DOHH2 (cell line): ENCODE measurements around the gene PLCD1.

Experiments used
- H3F3A ChIP-seq: fragments of 200-600 bp; sonication (generic), shearing (Covaris generic); 2 replicates; pipeline ENCODE4 v1.6.0; 2016; ENCODE audit warnings: antibody characterized with exemption, mild to moderate bottlenecking; ENCODE audit not compliant: control insufficient read depth, insufficient read depth
- H3K27ac ChIP-seq: fragments of 200-600 bp; sonication (generic); 2 replicates; pipeline ENCODE4 v1.5.1; 2014; ENCODE audit warnings: low read depth, mild to moderate bottlenecking, low read length, moderate library complexity
- H3K27me3 ChIP-seq: fragments of 200-600 bp; sonication (generic); 2 replicates; pipeline ENCODE4 v1.6.1; 2014; ENCODE audit warnings: mild to moderate bottlenecking, low read length, mixed read lengths; ENCODE audit not compliant: control insufficient read depth
- H3K36me3 ChIP-seq: fragments of 200-600 bp; sonication (generic); 2 replicates; pipeline ENCODE4 v1.6.1; 2014; ENCODE audit warnings: mild to moderate bottlenecking, low read length, moderate library complexity, mixed read lengths; ENCODE audit not compliant: control insufficient read depth
- H3K4me1 ChIP-seq: fragments of 200-600 bp; sonication (generic); 2 replicates; pipeline ENCODE4 v1.6.1; 2014; ENCODE audit warnings: mild to moderate bottlenecking, low read length, mixed read lengths; ENCODE audit not compliant: control insufficient read depth
- H3K4me2 ChIP-seq: fragments of 200-600 bp; sonication (generic); 2 replicates; pipeline ENCODE4 v1.6.0; 2014; ENCODE audit warnings: mild to moderate bottlenecking, low read length, moderate library complexity
- H3K4me3 ChIP-seq: fragments of 200-600 bp; sonication (generic); 2 replicates; pipeline ENCODE4 v1.5.1; 2014; ENCODE audit warnings: mild to moderate bottlenecking, low read length, mixed read lengths
- H3K79me2 ChIP-seq: fragments of 200-600 bp; sonication (generic); 2 replicates; pipeline ENCODE4 v1.6.1; 2014; ENCODE audit warnings: mild to moderate bottlenecking, low read length, mixed read lengths; ENCODE audit not compliant: control insufficient read depth
- H3K9me2 ChIP-seq: fragments of 200-600 bp; sonication (generic); replicated peaks from 2 replicates; pipeline ENCODE4 v1.6.1; 2014; ENCODE audit warnings: mild to moderate bottlenecking, low read length, mixed read lengths; ENCODE audit not compliant: control insufficient read depth
- H3K9me3 ChIP-seq: fragments of 200-600 bp; sonication (generic); 2 replicates; pipeline ENCODE4 v1.6.1; 2014; ENCODE audit warnings: antibody characterized with exemption, low read length, mixed read lengths; ENCODE audit not compliant: control insufficient read depth, insufficient read depth
- H4K20me1 ChIP-seq: fragments of 200-600 bp; sonication (generic); 2 replicates; pipeline ENCODE4 v1.6.0; 2014; ENCODE audit warnings: low read depth, mild to moderate bottlenecking, antibody characterized with exemption, low read length, moderate library complexity; ENCODE audit not compliant: control insufficient read depth, insufficient read depth
- CTCF ChIP-seq: fragments of 200-600 bp; sonication (generic); IDR thresholded peaks from one replicate; pipeline ENCODE4 v1.5.1; 2014; ENCODE audit warnings: antibody characterized with exemption, mild to moderate bottlenecking, low read depth, low read length; ENCODE audit not compliant: poor library complexity, severe bottlenecking
- EZH2phosphoT487 ChIP-seq: fragments of 200-600 bp; sonication (generic); IDR thresholded peaks from 2 replicates; pipeline ENCODE4 v1.6.1; 2017; ENCODE audit warnings: borderline replicate concordance, mild to moderate bottlenecking, antibody characterized with exemption, low read length, moderate library complexity, mixed read lengths

The PLCD1 gene

GRCh38 chr3:37987315-37987697 is 42.1 kb downstream of the PLCD1 start:
- Histone ChIP-seq H3K79me2 (no peaks in the 10 kb centered on the region), H4K20me1 (no peaks in the 10 kb centered on the region), H3K4me2 (no peak overlapping the region), H3K4me1 (no peaks in the 10 kb centered on the region), H3K27ac (no peak overlapping the region), H3K27me3 (peaks cover under 1% of the 10 kb centered on the region; the same call in 1 of the 2 replicates), H3K4me3 (no peak overlapping the region), H3F3A (no peaks in the 10 kb centered on the region), H3K9me2 (no peaks in the 10 kb centered on the region), H3K36me3 (no peaks in the 10 kb centered on the region), H3K9me3 (no peaks in the 10 kb centered on the region)
- no peak for TF ChIP-seq CTCF
- TF ChIP-seq EZH2phosphoT487: no peak

- Histone ChIP-seq H3K27ac (no peak overlapping the region), H3K27me3 (peaks cover 5% of the 10 kb centered on the region; the same call in 1 of the 2 replicates), H3K4me1 (no peaks in the 10 kb centered on the region), H3F3A (no peaks in the 10 kb centered on the region), H3K4me2 (no peak overlapping the region), H3K9me2 (no peaks in the 10 kb centered on the region), H3K79me2 (no peaks in the 10 kb centered on the region), H3K4me3 (no peak overlapping the region), H3K9me3 (no peaks in the 10 kb centered on the region), H3K36me3 (no peaks in the 10 kb centered on the region), H4K20me1 (no peaks in the 10 kb centered on the region)
- TF ChIP-seq EZH2phosphoT487: no peak
- TF ChIP-seq CTCF: no peak
These were observed 42.7 kb downstream of the PLCD1 start for GRCh38 chr3:37986479-37987314.

- Histone ChIP-seq H3K27ac (no peak overlapping the region), H4K20me1 (no peaks in the 10 kb centered on the region), H3K4me3 (no peak overlapping the region), H3K79me2 (no peaks in the 10 kb centered on the region), H3K4me2 (no peak overlapping the region), H3K9me2 (no peaks in the 10 kb centered on the region), H3K4me1 (no peaks in the 10 kb centered on the region), H3K27me3 (peaks cover 6% of the 10 kb centered on the region), H3K9me3 (no peaks in the 10 kb centered on the region), H3K36me3 (no peaks in the 10 kb centered on the region), H3F3A (no peaks in the 10 kb centered on the region)
- TF ChIP-seq CTCF (no peak), EZH2phosphoT487 (no peak)
These were observed 43.7 kb downstream of the PLCD1 start for GRCh38 chr3:37985637-37986320.
